Body of pancreas (tissue), 4 donors: ENCODE measurements around the gene ANKRD35. TPM values are rescaled to one million over a fixed set of nuclear protein-coding genes. Genes with fewer than 3 reads are reported as not detected.

Experiments used
- ATAC-seq: fragments of 150-250 bp; one replicate; pipeline ENCODE4 v1.9.1; 2016
- DNase-seq, 4 donors: peaks; one replicate each; pipeline ENCODE4 v3.0.0-alpha.2; 2019
- H3K27ac ChIP-seq, 4 donors: fragments of 200-600 bp; sonication (generic); 1 replicate in 3 of 4; 2 replicates in 1 of 4; pipeline versions ENCODE4 v1.5.1 to v1.6.1; 2016 to 2019; ENCODE audit warnings: mild to moderate bottlenecking in 1 of 4, mixed read lengths in 1 of 4, moderate library complexity in 1 of 4
- H3K27me3 ChIP-seq, 2 donors: fragments of 200-600 bp; sonication (generic); one replicate each; pipeline ENCODE4 v1.6.0; 2016; ENCODE audit warnings: mild to moderate bottlenecking in 1 of 2
- H3K36me3 ChIP-seq, 2 donors: fragments of 200-600 bp; sonication (generic); replicated peaks in 1 of 2; 2 replicates each; pipeline ENCODE4 v1.5.1; 2016; ENCODE audit warnings: low read depth in 2 of 2; ENCODE audit not compliant: insufficient read depth in 1 of 2
- H3K4me1 ChIP-seq: fragments of 200-600 bp; sonication (generic); one replicate; pipeline ENCODE4 v1.6.0; 2016
- H3K4me3 ChIP-seq, 2 donors: fragments of 200-600 bp; sonication (generic); 1 replicate in 1 of 2; 2 replicates in 1 of 2; pipeline ENCODE4 v1.5.1; 2016 to 2019
- H3K9me3 ChIP-seq, 3 donors: fragments of 200-600 bp; sonication (generic); 1 replicate in 2 of 3; 2 replicates in 1 of 3; pipeline ENCODE4 v1.5.1; 2016
- CTCF ChIP-seq, 7 experiments: fragments of 450-650 bp in 4 of 7; fragments of 200-600 bp in 3 of 7; sonication (generic) in 3 of 7; IDR thresholded peaks; one replicate each; pipeline ENCODE4 v1.5.1; 2016 to 2019; ENCODE audit warnings: antibody characterized with exemption in 7 of 7
- POLR2A ChIP-seq, 3 donors: fragments of 450-650 bp; IDR thresholded peaks; one replicate each; pipeline ENCODE4 v1.6.1; 2016; ENCODE audit warnings: antibody characterized with exemption in 3 of 3, mild to moderate bottlenecking in 2 of 3
- WGBS, 2 donors: methylation state at CpG; one replicate each; pipeline ENCODE4 v1.1.5; 2017; 5-methylcytosine and 5-hydroxymethylcytosine counted together
- intact Hi-C: fragments of 100-400 bp; cut with DNase I; formaldehyde crosslinking; loops from one replicate; pipeline ENCODE4 v1.15.1; 2023
- total RNA-seq, 2 donors: library from RNA; depleted of rRNA; stranded (reverse); fragments of >200 nt; gene quantifications; one replicate each; pipeline ENCODE4 v1.1.0, GENCODE V29; 2016

ANKRD35 gene
- total RNA-seq, 2 donors from 2014 or later, result 0.26 to 1.3 TPM

GRCh38 chr1:145916745-145917144 lies 31.1 kb upstream of the ANKRD35 start:
- DNase-seq (no peak), ATAC-seq (no peak)
- Histone ChIP-seq H3K36me3 (peaks cover 0 to 3% of the 10 kb centered on the region in 2 donors), H3K4me3 (no peak overlapping the region), H3K27me3 (no peaks in the 10 kb centered on the region), H3K4me1 (peaks cover 21% of the 10 kb centered on the region), H3K9me3 (no peaks in the 10 kb centered on the region), H3K27ac (no peak overlapping the region)
- 63 to 67% methylated on average over 5 of the region's 5 CpGs for WGBS, 2 donors
- intact Hi-C loops, result no loop called here
- TF ChIP-seq CTCF (IDR thresholded peaks at IDR 0.05) (no peak), POLR2A (IDR thresholded peaks at IDR 0.05) (no peak)

GRCh38 chr1:145912128-145912641 lies 26.5 kb upstream of the ANKRD35 start:
- Histone ChIP-seq H3K4me1 (peaks cover 11% of the 10 kb centered on the region), H3K4me3 (no peak overlapping the region), H3K27me3 (no peaks in the 10 kb centered on the region), H3K27ac (no peak overlapping the region), H3K36me3 (peaks cover 0 to 14% of the 10 kb centered on the region in 2 donors), H3K9me3 (no peaks in the 10 kb centered on the region)
- ATAC-seq, result no peak
- WGBS, 2 donors, result 63 to 72% methylated on average over 7 to 11 of the region's 11 CpGs
- no peak for TF ChIP-seq CTCF (IDR thresholded peaks at IDR 0.05)
- TF ChIP-seq POLR2A (IDR thresholded peaks at IDR 0.05), result no peak
- DNase-seq, result no peak
- intact Hi-C loops, result no loop called here

DNA sequence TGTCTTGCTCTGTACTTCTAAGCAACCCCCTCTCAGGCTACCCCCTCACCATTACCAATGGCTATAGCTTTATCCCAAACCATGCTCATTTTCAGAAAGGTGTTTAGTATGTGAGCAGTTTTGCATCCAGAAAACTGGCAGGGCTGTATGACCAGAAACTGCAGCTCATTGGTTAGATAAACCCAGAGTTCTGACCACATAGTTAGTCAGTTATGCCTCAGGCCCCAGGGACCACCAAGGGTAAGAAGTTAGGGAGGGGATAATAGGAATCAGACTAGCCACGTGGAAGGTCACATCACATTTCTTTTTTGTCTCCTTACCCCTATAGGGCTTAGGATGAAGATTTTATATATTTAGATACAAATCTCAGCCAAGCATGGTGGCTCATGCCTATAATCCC lies 23.0 kb upstream of the ANKRD35 start:
- Histone ChIP-seq H3K4me3 (no peak overlapping the region), H3K36me3 (peaks cover 0 to 14% of the 10 kb centered on the region in 2 donors), H3K4me1 (peaks cover 5% of the 10 kb centered on the region), H3K27me3 (no peaks in the 10 kb centered on the region), H3K9me3 (no peaks in the 10 kb centered on the region), H3K27ac (no peak overlapping the region)
- intact Hi-C loops, result no loop called here
- TF ChIP-seq POLR2A (IDR thresholded peaks at IDR 0.05) (no peak), CTCF (IDR thresholded peaks at IDR 0.05) (no peak)
- ATAC-seq (no peak), DNase-seq (no peak)
- 47 to 67% methylated on average over 1 of the region's 1 CpG for WGBS, 2 donors

- no peak for DNase-seq
- no peak overlapping the region for H3K4me3 ChIP-seq
- intact Hi-C loops, result no loop called here
- no peak for ATAC-seq
- H3K4me1 ChIP-seq, result peaks cover 5% of the 10 kb centered on the region
- 78 to 98% methylated on average over 5 to 10 of the region's 10 CpGs for WGBS, 2 donors
- H3K27me3 ChIP-seq, result no peaks in the 10 kb centered on the region
- TF ChIP-seq CTCF (IDR thresholded peaks at IDR 0.05), result no peak
- no peak for TF ChIP-seq POLR2A (IDR thresholded peaks at IDR 0.05)
- H3K9me3 ChIP-seq, result no peaks in the 10 kb centered on the region
- H3K27ac ChIP-seq, result no peak overlapping the region
- H3K36me3 ChIP-seq, result peaks cover 0 to 14% of the 10 kb centered on the region in 2 donors
Measured at GRCh38 chr1:145906954-145907753, 21.5 kb upstream of the ANKRD35 start.
